Endometrial microvascular endothelial cells (primary cell): ENCODE data around the gene ZNF296. TPM values are rescaled to one million over a fixed set of nuclear protein-coding genes. Genes with fewer than 3 reads are reported as not detected.
"Not testable (repeated sequence)": the region's sequence is repeated elsewhere in the genome, so short reads cannot be mapped to it uniquely, and the experiment has no call there.

Experiments
- in situ Hi-C: cut with HindIII; loops from 2 replicates; pipeline ENCODE4 v1.10.0; 2017; ENCODE audit warnings: low sequenced_read_pairs, low pct_unique_long_range_greater_than_20kb; ENCODE audit errors: inconsistent ontology term
- total RNA-seq: library from RNA; depleted of rRNA; stranded (reverse); fragments of >200 nt; gene quantifications from one replicate; pipeline ENCODE4 v1.2.3, GENCODE V29; 2015; ENCODE audit errors: inconsistent ontology term

Gene ZNF296
- total RNA-seq: 0.74 TPM

GRCh38 chr19:45076029-45076850, at the start of gene ZNF296:
Gene ZNF296 (minus strand): TSS chr19:45076478. CDS start chr19:45076373, 105 bp downstream.
- in situ Hi-C loops: no loop called here

DNA sequence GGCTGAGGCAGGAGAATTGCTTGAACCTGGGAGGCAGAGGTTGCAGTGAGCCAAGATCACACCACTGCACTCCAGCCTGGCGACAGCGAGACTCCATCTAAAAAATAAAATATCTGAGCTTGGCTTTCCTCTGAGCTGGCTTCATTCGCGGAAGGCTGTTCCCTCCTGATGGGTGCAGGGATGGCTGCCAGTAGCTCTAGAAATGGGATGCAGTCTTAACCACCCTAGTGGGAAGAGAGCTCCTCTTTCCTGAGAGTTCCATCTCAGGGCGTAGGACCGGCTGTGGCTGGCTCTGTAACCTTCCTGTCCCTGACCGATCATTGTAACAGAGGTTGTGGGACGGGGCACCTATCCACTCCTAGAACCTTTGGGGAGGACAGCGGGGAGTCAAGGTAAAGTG, 49.1 kb upstream of the ZNF296 start:
- in situ Hi-C loops: no loop called here

GRCh38 chr19:45124021-45124420, 47.7 kb upstream of the ZNF296 start:
- in situ Hi-C loops: no loop called here

- in situ Hi-C loops: no loop called here
These were observed 47.2 kb upstream of the ZNF296 start for GRCh38 chr19:45123440-45123850.

DNA sequence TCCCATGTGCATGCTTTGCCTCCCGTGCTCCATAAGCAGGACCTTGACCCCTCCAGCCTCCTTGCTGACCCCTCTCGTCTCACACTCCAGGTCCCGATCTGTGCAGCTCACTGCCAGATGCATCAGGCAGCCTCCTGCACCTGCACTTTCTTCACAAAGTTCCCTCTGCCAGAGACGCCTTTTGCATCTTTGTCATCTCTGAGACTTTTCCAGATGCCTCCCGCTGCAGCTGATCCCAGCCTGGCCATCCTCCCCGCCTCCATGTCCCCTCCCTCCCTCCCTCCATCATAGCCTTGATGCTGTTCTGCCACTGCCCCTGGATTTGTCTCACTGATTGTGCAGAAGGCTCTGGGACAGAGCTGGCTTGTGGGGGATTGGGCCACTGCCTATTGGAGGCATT, 46.6 kb upstream of the ZNF296 start:
- in situ Hi-C loops: no loop called here

- in situ Hi-C loops: no loop called here
These were observed 45.6 kb upstream of the ZNF296 start for GRCh38 chr19:45121827-45122345.

- in situ Hi-C loops: no loop called here
These were observed 43.3 kb upstream of the ZNF296 start for GRCh38 chr19:45119582-45119981.

- in situ Hi-C loops: not testable (repeated sequence)
These were observed 42.5 kb upstream of the ZNF296 start for GRCh38 chr19:45118591-45119355.

GRCh38 chr19:45118106-45118505, 41.8 kb upstream of the ZNF296 start:
- in situ Hi-C loops: no loop called here

- in situ Hi-C loops: no loop called here
These were observed 41.4 kb upstream of the ZNF296 start for GRCh38 chr19:45117671-45118070.

DNA sequence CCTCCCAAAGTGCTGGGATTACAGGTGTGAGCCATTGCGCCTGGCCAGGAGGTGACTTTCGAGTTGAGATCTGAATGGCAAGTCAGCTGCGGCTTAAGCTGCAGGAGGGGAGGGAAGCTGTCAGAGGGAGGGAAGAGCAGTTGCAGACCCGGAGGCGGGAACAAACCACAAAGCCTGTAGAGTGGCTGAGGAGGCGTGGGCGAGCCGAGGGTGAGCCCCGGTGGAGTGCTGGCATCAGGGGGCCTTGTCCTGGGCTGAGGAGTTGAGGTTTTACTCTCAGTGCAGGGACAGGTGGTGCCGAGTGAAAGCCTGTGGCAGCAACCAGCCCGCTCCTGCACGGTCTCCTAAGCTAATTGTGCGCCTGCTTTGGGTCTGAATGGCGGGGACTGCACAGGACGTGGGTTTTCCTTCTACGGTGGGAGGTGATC, 40.9 kb upstream of the ZNF296 start:
- in situ Hi-C loops: no loop called here

DNA sequence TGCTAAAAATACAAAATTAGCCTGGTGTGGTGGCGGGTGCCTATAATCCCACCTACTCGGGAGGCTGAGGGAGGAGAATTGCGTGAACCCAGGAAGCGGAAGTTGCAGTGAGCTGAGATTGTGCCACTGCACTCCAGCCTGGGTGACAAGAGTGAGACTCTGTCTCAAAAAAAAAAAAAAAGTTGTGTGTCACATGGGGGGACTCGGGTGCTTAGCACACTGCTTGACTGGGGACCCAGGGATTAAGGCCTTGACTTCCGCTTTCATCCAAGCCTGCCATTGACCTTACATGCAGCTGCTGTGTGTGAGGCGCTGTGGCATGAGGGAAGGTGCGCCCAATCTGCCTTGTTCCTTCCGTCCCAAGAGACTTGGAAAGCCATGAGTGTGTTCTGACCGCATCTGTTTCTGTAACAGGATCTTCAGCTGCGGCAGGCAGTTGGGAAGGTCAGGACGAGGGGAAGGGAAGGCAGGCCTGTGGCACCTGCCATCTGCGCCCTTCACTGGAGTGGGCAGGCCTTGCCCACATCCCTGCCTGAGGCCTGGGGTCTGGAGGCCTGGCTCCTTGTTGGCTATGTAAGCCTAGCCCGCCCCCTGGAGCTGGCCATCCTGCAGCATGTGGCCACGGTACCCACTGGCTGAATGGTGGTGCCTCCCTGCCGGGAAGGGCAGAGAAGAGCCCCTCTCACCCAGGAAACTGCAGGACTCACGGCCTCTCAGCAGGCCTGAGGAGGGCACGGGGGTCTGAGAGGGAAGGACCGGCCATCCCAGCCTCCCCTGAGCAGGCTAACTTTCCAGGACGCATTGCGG, 39.7 kb upstream of the ZNF296 start:
- in situ Hi-C loops: no loop called here

- in situ Hi-C loops: no loop called here
These were observed 37.8 kb upstream of the ZNF296 start for GRCh38 chr19:45114116-45114515.

- in situ Hi-C loops: no loop called here
These were observed 37.4 kb upstream of the ZNF296 start for GRCh38 chr19:45113628-45114027.

DNA sequence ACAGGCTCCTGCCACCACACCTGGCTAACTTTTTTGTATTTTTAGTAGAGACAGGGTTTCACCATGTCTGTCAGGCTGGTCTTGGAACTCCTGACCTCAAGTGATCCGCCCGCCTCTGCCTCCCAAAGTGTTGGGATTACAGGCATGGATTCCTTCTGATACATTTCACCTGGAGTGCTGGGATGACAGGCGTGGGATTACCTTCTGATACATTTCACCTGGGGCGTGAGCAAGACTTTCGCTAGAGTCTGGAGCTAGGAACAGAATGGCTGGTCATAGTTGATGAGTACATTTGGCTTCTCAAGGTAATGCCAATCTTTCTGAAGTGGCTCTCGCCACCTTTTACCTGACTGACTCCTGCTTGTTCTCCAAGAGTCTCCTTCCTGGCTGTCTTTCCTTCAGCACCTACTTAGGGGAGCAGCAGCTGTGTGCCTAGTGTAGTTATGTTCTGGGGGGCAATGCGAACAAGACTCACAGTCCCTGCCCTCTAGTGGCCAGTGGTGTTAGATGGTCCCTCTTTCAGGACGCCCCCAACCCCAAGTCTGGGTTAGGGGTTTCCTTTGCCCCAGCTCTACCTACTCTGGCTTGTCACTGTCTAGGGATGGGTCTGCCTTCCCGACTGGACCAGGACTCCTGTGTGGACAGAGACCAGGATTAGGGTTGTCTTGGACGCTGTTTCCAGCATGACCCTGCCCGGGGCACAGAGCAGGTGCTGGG, 36.0 kb upstream of the ZNF296 start:
- in situ Hi-C loops: no loop called here

GRCh38 chr19:45110851-45111266, 34.6 kb upstream of the ZNF296 start:
- in situ Hi-C loops: no loop called here

- in situ Hi-C loops: no loop called here
These were observed 31.4 kb upstream of the ZNF296 start for GRCh38 chr19:45107621-45108150.

DNA sequence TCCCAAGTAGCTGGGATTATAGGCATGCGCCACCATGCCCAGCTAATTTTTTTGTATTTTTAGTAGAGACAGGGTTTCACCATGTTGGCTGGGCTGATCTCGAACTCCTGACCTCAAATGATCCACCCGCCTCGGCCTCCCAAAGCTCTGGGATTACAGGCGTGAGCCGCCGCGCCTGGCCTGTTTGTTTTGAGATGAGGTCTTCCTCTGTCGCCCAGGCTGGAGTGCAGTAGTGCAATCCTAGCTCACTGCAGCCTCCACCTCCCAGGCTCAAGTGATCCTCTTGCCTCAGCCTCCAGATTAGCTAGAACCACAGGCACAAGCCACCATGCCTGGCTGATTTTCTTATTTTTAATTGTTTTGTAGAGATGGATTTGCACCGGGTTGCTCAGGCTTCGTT, 30.1 kb upstream of the ZNF296 start:
- in situ Hi-C loops: not testable (repeated sequence)
